CD4-positive, CD25-positive, alpha-beta regulatory T cell (primary cell): ENCODE results near the gene PPP6R2. TPM values are rescaled to one million over a fixed set of nuclear protein-coding genes. Genes with fewer than 3 reads are reported as not detected.
"Not testable (repeated sequence)": the region's sequence is repeated elsewhere in the genome, so short reads cannot be mapped to it uniquely, and the experiment has no call there.

Source experiments
- ATAC-seq, 2 donors: fragments of 150-1000 bp; cut with Tn5 transposase; one replicate each; pipeline ENCODE4 v1.10.0; 2021; ENCODE audit warnings: low read depth in 2 of 2, moderate number of reproducible peaks in 2 of 2, moderate library complexity in 1 of 2
- DNase-seq, 3 donors: peaks; one replicate each; pipeline versions ENCODE4 v3.0.0 to v3.0.0-alpha.2; 2012 to 2022; ENCODE audit warnings: mixed read lengths in 1 of 3
- H3K27ac ChIP-seq: one replicate; pipeline ENCODE4 v1.7.0; 2013; ENCODE audit warnings: mild to moderate bottlenecking, low read length; ENCODE audit not compliant: insufficient read depth, poor library complexity, severe bottlenecking
- H3K27me3 ChIP-seq: one replicate; pipeline ENCODE4 v1.7.0; 2013; ENCODE audit warnings: low read length; ENCODE audit not compliant: control insufficient read depth, insufficient read depth
- H3K36me3 ChIP-seq: one replicate; pipeline ENCODE4 v1.7.0; 2013; ENCODE audit warnings: mild to moderate bottlenecking, low read length, moderate library complexity; ENCODE audit not compliant: control insufficient read depth, insufficient read depth
- H3K4me1 ChIP-seq: 2 replicates; pipeline ENCODE4 v1.7.0; 2013; ENCODE audit warnings: mild to moderate bottlenecking, low read length; ENCODE audit not compliant: insufficient read depth, control insufficient read depth, poor library complexity, severe bottlenecking
- H3K4me3 ChIP-seq: one replicate; pipeline ENCODE4 v1.7.0; 2013; ENCODE audit warnings: low read depth, mild to moderate bottlenecking, low read length, moderate library complexity
- H3K9me3 ChIP-seq, 2 experiments: 1 replicate in 1 of 2; 2 replicates in 1 of 2; pipeline ENCODE4 v1.7.0; 2013; ENCODE audit warnings: low read length in 2 of 2, mild to moderate bottlenecking in 1 of 2, moderate library complexity in 1 of 2; ENCODE audit not compliant: control insufficient read depth in 2 of 2
- H3K27ac Mint-ChIP-seq, 3 donors: one replicate each; pipeline ENCODE4 v1.8.0; 2020 to 2022; ENCODE audit warnings: mild to moderate bottlenecking in 3 of 3, mixed read lengths in 3 of 3, moderate library complexity in 2 of 3
- H3K27me3 Mint-ChIP-seq: one replicate; pipeline ENCODE4 v1.8.0; 2022; ENCODE audit warnings: mild to moderate bottlenecking, mixed read lengths
- H3K36me3 Mint-ChIP-seq: one replicate; pipeline ENCODE4 v1.8.0; 2020; ENCODE audit warnings: mixed read lengths
- H3K4me1 Mint-ChIP-seq, 4 donors: one replicate each; pipeline ENCODE4 v1.8.0; 2020 to 2022; ENCODE audit warnings: mixed read lengths in 4 of 4, mild to moderate bottlenecking in 1 of 4
- H3K4me3 Mint-ChIP-seq, 4 donors: one replicate each; pipeline ENCODE4 v1.8.0; 2020 to 2022; ENCODE audit warnings: mild to moderate bottlenecking in 4 of 4, mixed read lengths in 4 of 4, moderate library complexity in 3 of 4
- H3K9me3 Mint-ChIP-seq, 7 donors: one replicate each; pipeline ENCODE4 v1.8.0; 2020 to 2022; ENCODE audit warnings: mixed read lengths in 7 of 7, mild to moderate bottlenecking in 3 of 7, moderate library complexity in 2 of 7
- polyA plus RNA-seq, 4 donors: library from polyadenylated mRNA; unstranded; fragments of 300-500 nt; fragmentation: Illumina TruSeq; gene quantifications; one replicate each; pipeline ENCODE4 v1.2.3, GENCODE V29; 2021
- total RNA-seq: library from RNA; stranded (reverse); gene quantifications from one replicate; pipeline ENCODE4 v1.2.3, GENCODE V29; 2022

Gene PPP6R2
- total and polyA plus RNA-seq, 5 donors from 2014 or later, result 15.9 to 85.7 (median 17.6) TPM

DNA sequence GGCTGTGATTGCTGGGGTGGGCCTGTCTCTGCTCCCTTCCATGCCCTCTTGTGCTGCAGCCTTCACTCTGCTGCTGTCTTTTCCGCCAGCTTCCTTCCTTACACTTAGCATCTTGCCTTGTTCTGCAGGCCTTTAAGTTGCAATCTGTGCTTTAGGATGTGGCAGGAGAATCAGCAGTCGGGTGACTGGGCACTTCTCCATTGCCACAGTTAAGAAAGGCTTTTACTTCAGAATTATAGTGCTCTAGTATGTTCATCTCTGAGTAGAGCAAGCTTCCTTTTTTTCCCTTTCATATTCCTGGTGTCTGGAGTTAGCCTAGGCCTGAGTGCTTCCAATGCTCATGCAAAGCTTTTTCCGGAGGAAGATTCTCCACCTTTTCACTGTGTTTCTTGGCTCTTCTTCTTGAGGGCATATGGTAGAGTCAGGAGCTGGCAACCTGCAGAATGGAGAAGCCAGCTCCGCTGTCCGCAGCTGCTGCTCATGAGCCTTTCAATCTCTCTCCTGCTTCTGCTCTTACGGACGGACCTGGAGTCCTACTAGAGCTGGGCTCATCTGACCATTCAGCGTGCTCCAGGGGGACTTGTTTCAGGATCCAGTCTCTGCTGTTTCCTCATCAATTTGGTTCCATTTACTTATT, 20.2 kb downstream of the PPP6R2 start:
- H3K27me3 ChIP-seq, result no peaks in the 10 kb centered on the region
- H3K9me3 ChIP-seq, result no peaks in the 10 kb centered on the region
- Mint-ChIP-seq H3K27me3 (no peaks in the 10 kb centered on the region), H3K4me1 (peaks cover 20 to 61% (median 53%) of the 10 kb centered on the region in 4 donors), H3K36me3 (peaks cover 31% of the 10 kb centered on the region), H3K27ac (peak overlapping the region in 2 of 3 donors; percentile 83), H3K9me3 (peaks cover 0 to 1% (median 0%) of the 10 kb centered on the region in 7 donors), H3K4me3 (no peak overlapping the region)
- no peak overlapping the region for H3K4me3 ChIP-seq
- ATAC-seq (no peak), DNase-seq (no peak)
- no peak overlapping the region for H3K27ac ChIP-seq
- peaks cover 14% of the 10 kb centered on the region for H3K36me3 ChIP-seq
- H3K4me1 ChIP-seq, result peaks cover 31% of the 10 kb centered on the region

- not testable (repeated sequence) for H3K27me3 Mint-ChIP-seq, H3K27me3 ChIP-seq, H3K27ac ChIP-seq, H3K9me3 ChIP-seq, H3K4me3 ChIP-seq, H3K9me3 Mint-ChIP-seq, DNase-seq, H3K4me3 Mint-ChIP-seq, ATAC-seq
- Mint-ChIP-seq H3K27ac (peak overlapping the region in 2 of 3 donors; percentile 8 to 83), H3K4me1 (peaks cover 16 to 56% (median 51%) of the 10 kb centered on the region in 4 donors), H3K36me3 (peaks cover 31% of the 10 kb centered on the region)
- peaks cover 31% of the 10 kb centered on the region for H3K4me1 ChIP-seq
- H3K36me3 ChIP-seq, result peaks cover 18% of the 10 kb centered on the region
Observed at GRCh38 chr22:50363803-50364194, 20.7 kb downstream of the PPP6R2 start.

DNA sequence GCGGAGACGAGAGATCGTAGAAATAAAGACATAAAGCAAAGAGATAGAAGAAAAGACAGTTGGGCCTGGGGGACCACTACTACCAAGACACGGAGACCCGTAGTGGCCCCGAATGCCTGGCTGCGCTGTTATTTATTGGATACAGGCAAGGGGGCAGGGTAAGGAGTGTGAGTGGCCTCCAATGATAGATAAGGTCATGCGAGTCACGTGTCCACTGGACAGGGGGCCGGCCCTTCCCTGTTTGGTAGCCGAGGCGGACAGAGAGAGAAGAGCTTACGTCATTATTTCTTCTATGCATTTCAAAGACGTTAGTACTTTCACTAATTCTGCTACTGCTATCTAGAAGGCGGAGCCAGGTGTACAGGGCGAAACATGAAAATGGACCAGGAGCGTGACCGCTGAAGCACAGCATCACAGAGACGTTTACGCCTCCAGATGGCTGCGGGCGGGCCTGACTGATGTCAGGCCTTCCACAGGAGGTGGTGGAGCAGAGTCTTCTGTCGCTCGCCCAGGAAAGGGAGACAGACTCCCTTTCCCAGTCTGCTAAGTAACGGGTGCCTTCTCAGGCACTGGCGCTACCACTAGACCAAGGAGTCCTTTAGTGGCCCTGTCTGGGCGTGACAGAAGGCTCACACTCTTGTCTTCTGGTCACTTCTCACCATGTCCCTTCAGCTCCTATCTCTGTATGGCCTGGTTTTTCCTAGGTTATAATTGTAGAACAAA, 24.8 kb downstream of the PPP6R2 start:
- Mint-ChIP-seq H3K4me1 (peaks cover 5 to 29% (median 25%) of the 10 kb centered on the region in 4 donors), H3K4me3 (peak overlapping the region in 1 of 4 donors; percentile 63), H3K27ac (no peak overlapping the region), H3K36me3 (peaks cover 15% of the 10 kb centered on the region), H3K27me3 (no peaks in the 10 kb centered on the region), H3K9me3 (no peaks in the 10 kb centered on the region)
- peaks cover 4% of the 10 kb centered on the region for H3K4me1 ChIP-seq
- no peaks in the 10 kb centered on the region for H3K27me3 ChIP-seq
- H3K27ac ChIP-seq, result no peak overlapping the region
- ATAC-seq (no peak), DNase-seq (no peak)
- no peaks in the 10 kb centered on the region for H3K9me3 ChIP-seq
- H3K4me3 ChIP-seq, result no peak overlapping the region
- H3K36me3 ChIP-seq, result peaks cover 12% of the 10 kb centered on the region

- peaks cover 15% of the 10 kb centered on the region for H3K36me3 Mint-ChIP-seq
- Histone ChIP-seq H3K27me3 (no peaks in the 10 kb centered on the region), H3K4me1 (peaks cover 11% of the 10 kb centered on the region), H3K9me3 (no peaks in the 10 kb centered on the region), H3K4me3 (no peak overlapping the region), H3K27ac (no peak overlapping the region), H3K36me3 (peaks cover 31% of the 10 kb centered on the region)
- no peak overlapping the region for H3K27ac Mint-ChIP-seq
- H3K27me3 Mint-ChIP-seq, result no peaks in the 10 kb centered on the region
- H3K9me3 Mint-ChIP-seq, result no peaks in the 10 kb centered on the region
- ATAC-seq (no peak), DNase-seq (no peak)
- H3K4me1 Mint-ChIP-seq, result peaks cover 0 to 30% (median 16%) of the 10 kb centered on the region in 4 donors
- H3K4me3 Mint-ChIP-seq, result no peak overlapping the region
Observed at GRCh38 chr22:50371101-50371648, 28.0 kb downstream of the PPP6R2 start.

- no peak overlapping the region for H3K27ac ChIP-seq
- H3K4me3 Mint-ChIP-seq, result no peak overlapping the region
- H3K9me3 ChIP-seq, result no peaks in the 10 kb centered on the region
- no peak for ATAC-seq
- H3K36me3 Mint-ChIP-seq, result peaks cover 14% of the 10 kb centered on the region
- peaks cover 13% of the 10 kb centered on the region for H3K4me1 ChIP-seq
- DNase-seq, result peak in 1 of 3 donors; percentile 26
- peaks cover 0 to 20% (median 10%) of the 10 kb centered on the region in 4 donors for H3K4me1 Mint-ChIP-seq
- no peaks in the 10 kb centered on the region for H3K9me3 Mint-ChIP-seq
- peaks cover 33% of the 10 kb centered on the region for H3K36me3 ChIP-seq
- no peaks in the 10 kb centered on the region for H3K27me3 ChIP-seq
- H3K4me3 ChIP-seq, result no peak overlapping the region
- no peaks in the 10 kb centered on the region for H3K27me3 Mint-ChIP-seq
- H3K27ac Mint-ChIP-seq, result peak overlapping the region in 1 of 3 donors; percentile 49
Observed at GRCh38 chr22:50376085-50376651, 33.0 kb downstream of the PPP6R2 start.

- not testable (repeated sequence) for H3K4me3 Mint-ChIP-seq, H3K27ac Mint-ChIP-seq
Observed at GRCh38 chr22:50381021-50381555, 38.0 kb downstream of the PPP6R2 start.

GRCh38 chr22:50396751-50397370, 53.7 kb downstream of the PPP6R2 start:
- peaks cover 4 to 33% (median 23%) of the 10 kb centered on the region in 4 donors for H3K4me1 Mint-ChIP-seq
- H3K9me3 Mint-ChIP-seq, result no peaks in the 10 kb centered on the region

More at GRCh38 chr22:50381021-50381555, 38.0 kb downstream of the PPP6R2 start:
- DNase-seq, H3K9me3 Mint-ChIP-seq, H3K4me1 ChIP-seq, H3K9me3 ChIP-seq, H3K4me3 ChIP-seq, H3K27me3 Mint-ChIP-seq, H3K36me3 Mint-ChIP-seq, H3K27me3 ChIP-seq, H3K27ac ChIP-seq, ATAC-seq: not testable (repeated sequence)
- H3K36me3 ChIP-seq, result peaks cover 11% of the 10 kb centered on the region
- H3K4me1 Mint-ChIP-seq, result peaks cover 0 to 12% (median 5%) of the 10 kb centered on the region in 4 donors

More at GRCh38 chr22:50396751-50397370, 53.7 kb downstream of the PPP6R2 start:
- Histone ChIP-seq H3K9me3 (no peaks in the 10 kb centered on the region), H3K27me3 (no peaks in the 10 kb centered on the region), H3K4me3 (no peak overlapping the region), H3K4me1 (no peaks in the 10 kb centered on the region), H3K27ac (no peak overlapping the region), H3K36me3 (peaks cover 29% of the 10 kb centered on the region)
- no peak overlapping the region for H3K4me3 Mint-ChIP-seq
- peaks cover 25% of the 10 kb centered on the region for H3K36me3 Mint-ChIP-seq
- H3K27me3 Mint-ChIP-seq, result no peaks in the 10 kb centered on the region
- peak overlapping the region in 2 of 3 donors; percentile 84 to 92 for H3K27ac Mint-ChIP-seq
- ATAC-seq, result no peak
- peak in 1 of 3 donors; percentile 57 for DNase-seq
